Common myeloid progenitor, CD34-positive (primary cell): ENCODE data around the gene TJP1. TPM values are rescaled to one million over a fixed set of nuclear protein-coding genes. Genes with fewer than 3 reads are reported as not detected.
A peak's percentile ranks its signal among the peaks of the same experiment; 100 is the strongest.

Experiments
- CTCF ChIA-PET: fragments of 350-600 bp; sonication (Branson Sonifier 250); formaldehyde crosslinking; loops from one replicate; lab custom pipeline; 2021; ENCODE audit warnings: antibody characterized with exemption; lab: Charles Lee
- POLR2A ChIA-PET: fragments of 350-600 bp; sonication (Branson Sonifier 250); formaldehyde crosslinking; loops from one replicate; lab custom pipeline; 2021; ENCODE audit warnings: antibody characterized with exemption; lab: Charles Lee
- DNase-seq, 3 donors: peaks; one replicate each; pipeline versions ENCODE4 v3.0.0 to v3.0.0-alpha.2; 2013
- H3K27ac ChIP-seq, 2 experiments: 1 replicate in 1 of 2; 2 replicates in 1 of 2; pipeline ENCODE4 v1.7.0; 2013; ENCODE audit warnings: inconsistent platforms in 2 of 2, low read length in 2 of 2, mild to moderate bottlenecking in 2 of 2, low read depth in 1 of 2, moderate library complexity in 1 of 2; ENCODE audit not compliant: severe bottlenecking in 2 of 2, insufficient read depth in 1 of 2, poor library complexity in 1 of 2
- H3K27me3 ChIP-seq, 5 experiments: replicated peaks in 2 of 5; 1 replicate in 3 of 5; 2 replicates in 2 of 5; pipeline versions ENCODE4 v1.6.1 to v1.7.0; 2013; ENCODE audit warnings: low read length in 4 of 5, mild to moderate bottlenecking in 2 of 5, moderate library complexity in 2 of 5, inconsistent platforms in 1 of 5; ENCODE audit not compliant: insufficient read depth in 5 of 5, control insufficient read depth in 4 of 5
- H3K36me3 ChIP-seq, 4 experiments: 1 replicate in 2 of 4; 2 replicates in 2 of 4; pipeline versions ENCODE4 v1.6.1 to v1.7.0; 2013; ENCODE audit warnings: low read length in 3 of 4, control low read depth in 1 of 4, mild to moderate bottlenecking in 1 of 4; ENCODE audit not compliant: control insufficient read depth in 4 of 4, insufficient read depth in 4 of 4
- H3K4me1 ChIP-seq, 4 experiments: 1 replicate in 3 of 4; 2 replicates in 1 of 4; pipeline versions ENCODE4 v1.6.1 to v1.7.1; 2013; ENCODE audit warnings: low read length in 3 of 4, mild to moderate bottlenecking in 3 of 4, control low read depth in 1 of 4, inconsistent platforms in 1 of 4, moderate library complexity in 1 of 4; ENCODE audit not compliant: control insufficient read depth in 4 of 4, insufficient read depth in 4 of 4; ENCODE audit errors: control extremely low read depth in 1 of 4
- H3K4me3 ChIP-seq, 7 experiments: 1 replicate in 4 of 7; 2 replicates in 3 of 7; pipeline versions ENCODE4 v1.5.1 to v1.7.0; 2013; ENCODE audit warnings: mild to moderate bottlenecking in 7 of 7, low read length in 6 of 7, moderate library complexity in 6 of 7, inconsistent platforms in 2 of 7, low read depth in 2 of 7, control low read depth in 1 of 7; ENCODE audit not compliant: insufficient read depth in 4 of 7, control insufficient read depth in 1 of 7; ENCODE audit errors: extremely low read depth in 1 of 7
- H3K9me3 ChIP-seq, 5 experiments: 1 replicate in 4 of 5; 2 replicates in 1 of 5; pipeline versions ENCODE4 v1.6.1 to v1.7.1; 2013; ENCODE audit warnings: low read length in 4 of 5, mild to moderate bottlenecking in 2 of 5, inconsistent platforms in 1 of 5, low read depth in 1 of 5, moderate library complexity in 1 of 5; ENCODE audit not compliant: control insufficient read depth in 4 of 5, insufficient read depth in 2 of 5; ENCODE audit errors: control extremely low read depth in 1 of 5
- WGBS: methylation state at CpG from one replicate; pipeline ENCODE4 v1.1.5; 2013; ENCODE audit not compliant: insufficient coverage; 5-methylcytosine and 5-hydroxymethylcytosine counted together
- polyA plus RNA-seq: library from polyadenylated mRNA; unstranded; fragments of 120-200 nt; gene quantifications from one replicate; pipeline ENCODE4 v1.2.1, GENCODE V29; 2013

Gene TJP1
- polyA plus RNA-seq: 0.01 TPM

DNA sequence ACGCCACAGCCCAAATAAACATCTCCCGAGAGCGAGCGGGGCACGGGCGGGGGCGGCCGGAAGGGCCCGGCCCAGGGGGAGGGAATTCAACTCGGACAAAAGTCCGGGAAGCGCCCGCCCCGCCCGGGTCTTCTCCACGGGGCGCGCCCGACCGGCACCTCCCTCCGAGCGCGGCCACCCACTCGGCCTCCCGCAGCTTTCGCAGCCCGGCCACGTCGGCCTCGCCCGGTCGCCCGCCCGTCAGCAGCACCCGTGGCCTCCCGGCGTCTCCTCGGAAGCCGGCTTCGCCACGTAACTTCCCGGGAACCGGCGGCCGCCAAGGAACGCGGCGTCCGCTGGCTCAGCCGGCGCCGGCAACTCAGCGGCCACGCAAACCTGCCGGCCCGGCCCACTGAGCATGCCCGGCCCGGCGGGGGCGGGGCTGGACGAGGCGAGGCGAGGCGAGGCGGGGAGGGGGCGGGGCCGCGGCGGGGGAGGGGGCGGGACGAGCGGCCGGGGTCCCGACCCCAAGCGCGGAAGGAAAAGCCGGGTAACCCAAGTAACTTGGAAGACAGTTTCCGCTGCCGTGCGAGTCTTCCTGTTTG lies at the start of gene TJP1:
Gene TJP1, minus strand, starts transcription at position 369 of the 584 bp plus-strand sequence. CDS start 440 bp downstream, outside the sequence.
- no peak within 1 kb of the TSS for H3K27ac ChIP-seq
- peak in 1 of 3 donors; percentile 6 for DNase-seq
- POLR2A ChIA-PET: no interaction called here

DNA sequence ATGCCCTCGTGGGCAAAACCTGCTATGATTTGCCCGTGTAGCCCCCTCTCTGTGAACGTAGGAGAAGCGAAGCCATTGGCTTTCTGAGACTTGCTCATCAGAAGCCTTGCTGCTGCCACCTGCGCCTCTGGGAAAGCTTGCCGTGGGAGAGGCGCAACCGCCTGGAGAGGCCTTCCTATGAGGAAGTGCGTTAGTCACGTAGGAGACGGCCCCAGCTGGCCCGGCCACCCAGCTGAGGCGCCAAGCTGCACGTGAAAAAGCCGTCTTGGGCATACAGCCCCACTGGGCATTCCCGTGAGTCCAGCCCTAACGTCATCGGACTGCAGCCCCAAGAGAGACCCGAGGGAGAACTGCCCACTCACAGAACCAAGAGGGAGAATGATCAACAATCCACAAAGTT lies 49.1 kb upstream of the TJP1 start:
- Histone ChIP-seq H3K27ac (no peak overlapping the region), H3K4me3 (no peak overlapping the region), H3K27me3 (peaks cover 0 to 56% (median 3%) of the 10 kb centered on the region in 5 experiments), H3K4me1 (no peaks in the 10 kb centered on the region), H3K36me3 (no peaks in the 10 kb centered on the region), H3K9me3 (no peaks in the 10 kb centered on the region)
- 69% methylated on average over 19 of the region's 19 CpGs for WGBS
- ChIA-PET POLR2A (interaction anchor here (0.7 kb wide), 1 partner anchor 124 kb away, joined by 3 read pairs; no protein-coding TSS in a partner anchor), CTCF (no interaction called here)
- no peak for DNase-seq

More for the DNA sequence above, at the start of gene TJP1:
- Histone ChIP-seq H3K27me3 (peaks cover 20 to 93% (median 61%) of the 10 kb centered on the region in 5 experiments), H3K9me3 (peaks cover 0 to 5% (median 0%) of the 10 kb centered on the region in 5 experiments), H3K36me3 (no peaks in the 10 kb centered on the region), H3K4me1 (peaks cover 0 to 15% (median 13%) of the 10 kb centered on the region in 4 experiments), H3K4me3 (peak within 1 kb of the TSS in 5 of 7 experiments; percentile 43 to 62 (median 48))
- CTCF ChIA-PET: interaction anchor here (1.1 kb wide), 1 partner anchor 13 kb away, joined by 4 read pairs; no protein-coding TSS in a partner anchor
- under 1% methylated on average over 43 of the region's 80 CpGs for WGBS

DNA sequence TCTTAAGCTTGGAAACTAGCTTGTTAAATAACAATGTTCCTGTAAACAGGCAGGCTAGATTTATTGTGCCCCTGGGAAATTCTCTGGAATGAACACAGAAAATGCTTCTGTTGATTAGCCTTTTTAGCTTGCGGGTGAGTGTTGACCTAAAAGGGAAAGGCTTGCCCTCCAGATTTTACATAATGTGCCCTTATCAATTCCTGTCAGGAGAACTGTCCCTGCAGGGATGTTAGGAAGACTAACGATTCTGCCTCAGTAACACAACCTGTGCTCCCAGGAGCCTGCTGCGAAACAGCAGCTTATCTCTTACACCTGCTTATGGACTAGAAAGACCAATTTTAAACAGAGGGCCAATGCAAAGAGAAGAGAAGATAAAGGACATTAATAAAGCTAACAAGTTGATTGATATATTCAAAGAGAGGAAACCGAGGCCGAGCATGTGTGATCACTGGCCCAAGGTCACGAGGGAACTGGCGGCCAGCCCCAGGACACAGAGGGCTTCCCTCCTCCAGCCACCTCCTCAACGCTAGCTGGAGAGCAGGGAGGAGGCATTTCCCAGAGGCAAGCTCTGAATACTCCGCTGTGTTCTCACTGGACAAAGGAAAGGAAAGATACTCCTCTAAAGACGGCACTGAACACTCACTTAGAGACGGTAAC lies 48.4 kb upstream of the TJP1 start:
- Histone ChIP-seq H3K4me1 (no peaks in the 10 kb centered on the region), H3K36me3 (no peaks in the 10 kb centered on the region), H3K27ac (no peak overlapping the region), H3K4me3 (no peak overlapping the region), H3K9me3 (no peaks in the 10 kb centered on the region), H3K27me3 (peaks cover 0 to 56% (median 3%) of the 10 kb centered on the region in 5 experiments)
- ChIA-PET POLR2A (no interaction called here), CTCF (no interaction called here)
- WGBS: 44% methylated on average over 9 of the region's 11 CpGs
- no peak for DNase-seq

DNA sequence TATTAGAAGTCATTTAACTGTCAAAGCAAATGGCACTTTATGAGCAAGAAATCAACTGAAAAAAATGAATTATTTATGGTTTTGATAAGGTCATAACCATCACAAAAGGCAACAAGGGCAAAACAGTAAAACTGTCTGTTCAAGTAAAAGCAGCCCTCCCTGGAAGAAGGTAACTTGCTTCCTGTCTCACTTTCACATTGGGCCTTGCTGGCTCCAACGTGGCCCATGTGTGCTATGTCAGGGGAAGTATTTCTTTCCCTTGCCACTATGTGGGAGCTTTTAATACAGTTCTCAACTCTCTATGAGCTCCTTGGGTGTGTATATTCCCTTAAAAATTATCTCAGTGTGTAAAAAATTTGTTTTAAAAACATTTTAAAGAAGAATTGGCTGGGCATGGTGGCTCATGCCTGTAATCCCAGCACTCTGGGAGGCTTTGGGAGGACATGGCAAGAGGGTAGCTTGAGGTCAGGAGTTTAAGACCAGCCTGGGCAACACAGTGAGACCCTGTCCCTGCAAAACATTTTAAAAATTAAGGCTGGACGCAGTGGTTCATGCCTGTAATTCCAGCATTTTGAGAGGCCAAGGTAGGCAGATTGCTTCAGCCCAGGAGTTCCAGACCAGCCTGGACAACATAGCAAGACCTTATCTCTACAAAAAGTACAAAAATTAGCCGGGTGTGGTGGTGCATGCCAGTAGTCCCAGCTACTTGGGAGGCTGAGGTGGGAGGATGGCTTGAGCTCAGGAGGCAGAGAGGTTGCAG lies 45.2 kb upstream of the TJP1 start:
- H3K9me3 ChIP-seq: no peaks in the 10 kb centered on the region
- H3K36me3 ChIP-seq: no peaks in the 10 kb centered on the region
- peaks cover 3 to 57% (median 6%) of the 10 kb centered on the region in 5 experiments for H3K27me3 ChIP-seq
- no peak overlapping the region for H3K27ac ChIP-seq
- no peaks in the 10 kb centered on the region for H3K4me1 ChIP-seq
- no peak overlapping the region for H3K4me3 ChIP-seq
- ChIA-PET CTCF (no interaction called here), POLR2A (no interaction called here)
- DNase-seq: no peak
- 92% methylated on average over 2 of the region's 3 CpGs for WGBS

DNA sequence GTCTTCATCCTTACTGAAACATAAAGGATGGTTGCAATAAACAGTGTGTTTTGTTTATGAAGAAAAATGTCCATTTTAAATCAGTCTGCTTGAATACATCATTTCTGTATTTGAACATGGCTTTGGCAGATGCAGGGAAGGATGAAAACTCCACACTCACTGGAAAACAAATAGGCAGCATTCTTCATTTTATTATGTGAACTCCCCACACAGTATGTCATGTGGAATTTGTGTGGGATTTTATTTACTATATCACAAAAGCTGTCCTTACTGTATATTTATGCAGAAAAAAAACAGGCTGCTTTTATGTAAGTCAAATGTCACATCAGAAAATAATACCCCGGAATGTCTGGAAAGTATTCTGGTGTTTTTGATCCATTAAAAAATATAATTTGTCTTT lies 44.1 kb upstream of the TJP1 start:
- no peaks in the 10 kb centered on the region for H3K9me3 ChIP-seq
- POLR2A ChIA-PET: no interaction called here

DNA sequence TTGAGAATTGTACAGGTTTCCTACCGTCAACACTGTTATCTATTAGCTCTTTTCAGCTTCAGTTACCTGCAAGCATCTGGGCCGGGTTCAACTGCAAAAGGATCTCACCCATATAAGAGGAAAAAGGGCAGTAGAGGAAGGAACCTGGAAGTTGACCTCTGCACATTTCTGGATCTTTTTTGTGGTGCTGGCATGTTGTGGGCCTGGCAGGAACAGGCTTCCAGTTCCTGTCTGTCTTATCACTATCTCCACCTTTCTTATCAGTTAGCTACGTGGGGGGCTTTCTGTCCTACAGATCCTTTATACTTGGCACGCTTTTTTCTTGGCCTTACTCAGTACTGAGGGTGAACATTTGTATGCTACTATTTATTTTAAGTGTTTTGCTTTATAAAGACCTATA lies 42.2 kb upstream of the TJP1 start:
- ChIA-PET POLR2A (no interaction called here), CTCF (no interaction called here)
- Histone ChIP-seq H3K4me3 (no peak overlapping the region), H3K27ac (no peak overlapping the region), H3K27me3 (peaks cover 2 to 45% (median 8%) of the 10 kb centered on the region in 5 experiments), H3K36me3 (no peaks in the 10 kb centered on the region), H3K9me3 (no peaks in the 10 kb centered on the region), H3K4me1 (no peaks in the 10 kb centered on the region)
- DNase-seq: no peak
- 100% methylated on average over 1 of the region's 4 CpGs for WGBS

More for the DNA sequence above, 44.1 kb upstream of the TJP1 start:
- Histone ChIP-seq H3K4me3 (no peak overlapping the region), H3K27me3 (peaks cover 3 to 49% (median 6%) of the 10 kb centered on the region in 5 experiments), H3K36me3 (no peaks in the 10 kb centered on the region), H3K4me1 (no peaks in the 10 kb centered on the region), H3K27ac (no peak overlapping the region)
- CTCF ChIA-PET: no interaction called here
- no peak for DNase-seq
- WGBS: no CpG with 5 or more reads among the region's 1 CpG
